NCI-H1105 (cell line): ENCODE results near the gene NR2E1.

Experiments used
- DNase-seq: peaks from one replicate; lab custom pipeline; 2025; lab: John Stamatoyannopoulos, UW

The NR2E1 gene

DNA sequence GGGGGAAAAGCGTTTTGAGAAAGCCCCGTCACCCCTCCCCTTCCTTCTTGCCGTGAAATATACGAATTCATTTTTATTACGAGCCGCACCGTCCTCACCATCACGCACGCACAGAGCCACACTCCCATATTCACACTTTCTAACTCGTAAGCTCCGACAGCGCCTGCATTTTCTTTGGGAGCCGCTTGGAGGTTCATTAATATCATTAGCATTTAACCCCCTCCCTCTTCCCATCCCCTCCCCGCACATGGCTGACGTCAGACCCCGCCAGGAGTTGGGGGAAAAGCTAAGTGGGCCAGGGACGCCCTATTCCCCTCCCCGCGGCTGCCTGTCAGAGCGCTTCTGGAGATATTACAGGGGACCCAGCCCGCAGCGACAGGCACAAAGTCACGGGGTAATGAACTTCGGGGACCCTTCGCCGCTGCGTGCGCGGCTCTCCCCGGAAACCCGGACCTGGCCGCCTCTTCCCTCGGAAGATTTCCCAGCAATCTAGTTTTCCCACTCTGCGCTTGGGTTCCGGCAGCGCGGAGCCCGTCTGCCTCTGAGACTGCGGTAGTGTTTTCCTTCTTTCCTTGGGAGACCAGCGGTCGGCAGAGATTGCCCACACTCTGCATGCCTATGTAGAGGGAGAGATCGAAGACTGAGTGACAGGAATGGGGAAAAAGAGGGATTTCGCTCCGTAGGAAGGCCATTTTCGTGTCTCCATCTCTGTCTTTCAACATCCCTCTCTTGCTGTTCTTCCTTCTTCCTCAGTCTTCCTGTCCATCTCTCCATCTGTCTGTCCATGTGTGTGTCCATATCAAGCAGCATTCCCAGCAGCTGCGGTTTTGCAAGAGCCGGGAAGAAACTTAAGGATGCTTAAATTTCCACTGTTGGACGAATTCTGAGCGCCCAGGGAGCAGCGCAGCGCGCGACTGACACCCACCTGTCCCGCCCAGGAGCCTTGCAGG is at the start of gene NR2E1:
NR2E1 (plus strand) TSS at position 309 of the 950 bp plus-strand sequence. CDS start 744 bp downstream, outside the sequence.
- peak; percentile 44 for DNase-seq

- no peak for DNase-seq
Observed at GRCh38 chr6:108116546-108117426, 49.0 kb upstream of the NR2E1 start.

- DNase-seq, result no peak
Observed at GRCh38 chr6:108117427-108118358, 48.1 kb upstream of the NR2E1 start.

DNA sequence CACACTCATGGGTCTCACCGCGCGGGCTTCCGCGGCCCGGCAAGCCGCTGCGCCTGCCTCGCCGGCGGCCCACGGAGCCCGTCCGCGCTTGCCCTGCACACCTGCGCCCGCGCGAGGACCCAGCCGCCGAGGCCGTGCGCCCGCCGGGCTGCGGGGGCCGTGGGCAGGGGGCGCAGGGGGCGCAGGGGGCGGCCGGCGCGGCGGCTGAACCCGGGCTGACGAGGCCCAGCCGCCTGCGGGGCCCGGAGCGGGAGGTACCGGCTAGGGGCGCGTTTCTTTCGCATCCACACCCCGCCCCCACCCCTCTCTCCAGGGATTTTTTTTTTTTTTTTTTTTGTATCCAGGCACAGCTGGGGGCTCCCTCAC is 47.5 kb upstream of the NR2E1 start:
- no peak for DNase-seq

- no peak for DNase-seq
Observed at GRCh38 chr6:108118810-108119768, 46.7 kb upstream of the NR2E1 start.

- DNase-seq, result no peak
Observed at GRCh38 chr6:108119769-108120141, 46.1 kb upstream of the NR2E1 start.

GRCh38 chr6:108120311-108120710 is 45.5 kb upstream of the NR2E1 start:
- no peak for DNase-seq

DNA sequence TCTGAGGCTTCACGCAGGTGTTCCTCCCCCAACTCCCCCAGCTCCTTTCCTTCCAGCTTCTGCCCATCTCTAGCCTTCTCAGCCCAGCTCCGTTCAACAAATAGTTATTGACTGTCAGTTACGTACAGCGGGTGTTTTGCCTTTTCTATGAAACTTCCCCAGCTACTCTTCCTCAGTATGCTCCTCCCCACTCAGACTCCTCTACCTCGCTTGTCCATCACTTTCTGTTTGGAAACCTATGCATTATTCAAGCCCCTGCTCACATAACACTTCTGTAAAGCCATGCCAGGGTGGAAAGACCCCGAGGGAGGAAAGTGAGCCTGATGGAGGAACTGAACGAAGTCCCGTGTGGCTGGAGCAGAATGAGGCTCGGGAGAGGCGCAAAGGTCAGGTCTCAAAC is 44.2 kb upstream of the NR2E1 start:
- no peak for DNase-seq

- DNase-seq, result no peak
Observed at GRCh38 chr6:108123481-108123929, 42.3 kb upstream of the NR2E1 start.

DNA sequence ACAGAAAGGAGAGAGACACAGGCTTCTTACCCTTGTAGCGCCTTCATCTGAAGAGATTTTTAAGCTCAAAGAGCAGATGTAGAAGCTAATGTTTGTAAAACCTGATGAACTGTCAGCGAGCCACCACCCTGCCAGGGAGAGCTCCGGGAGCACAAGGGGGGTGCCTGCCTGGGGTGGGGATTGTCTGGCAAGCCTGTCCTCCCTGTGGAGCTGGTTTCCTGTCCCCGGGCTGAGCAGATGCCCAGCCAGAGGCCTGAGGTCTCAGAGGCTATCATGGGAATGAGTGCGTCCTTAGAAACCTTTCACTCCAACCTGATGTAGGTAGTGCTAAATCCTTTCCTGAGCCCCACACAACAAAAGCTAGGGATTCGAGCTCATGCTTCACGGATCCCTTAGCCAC is 41.9 kb upstream of the NR2E1 start:
- DNase-seq, result no peak

GRCh38 chr6:108127056-108127455 is 38.8 kb upstream of the NR2E1 start:
- DNase-seq, result no peak

DNA sequence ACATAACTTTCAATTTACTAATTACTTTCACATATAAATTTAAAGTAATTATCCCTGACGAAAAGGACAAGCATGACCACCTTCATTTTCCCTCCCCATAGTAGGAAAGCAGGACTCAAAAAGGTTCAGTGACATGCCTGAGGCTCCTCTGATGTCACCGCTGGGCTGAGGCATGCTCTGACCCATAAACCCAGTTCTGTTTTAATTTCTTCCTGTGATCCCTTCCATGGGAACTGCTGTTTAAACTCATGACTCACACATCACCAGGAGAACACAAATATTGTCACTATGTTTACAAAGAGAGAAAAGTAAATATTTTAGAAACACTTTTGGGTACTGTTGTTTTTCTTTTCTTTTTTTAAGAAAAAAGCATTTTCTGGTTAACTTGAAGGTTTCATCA is 38.0 kb upstream of the NR2E1 start:
- no peak for DNase-seq

- no peak for DNase-seq
Observed at GRCh38 chr6:108130262-108130661, 35.6 kb upstream of the NR2E1 start.

GRCh38 chr6:108132863-108133262 is 33.0 kb upstream of the NR2E1 start:
- DNase-seq, result no peak

- DNase-seq, result peak; percentile 75
Observed at GRCh38 chr6:108133594-108134179, 32.1 kb upstream of the NR2E1 start.

DNA sequence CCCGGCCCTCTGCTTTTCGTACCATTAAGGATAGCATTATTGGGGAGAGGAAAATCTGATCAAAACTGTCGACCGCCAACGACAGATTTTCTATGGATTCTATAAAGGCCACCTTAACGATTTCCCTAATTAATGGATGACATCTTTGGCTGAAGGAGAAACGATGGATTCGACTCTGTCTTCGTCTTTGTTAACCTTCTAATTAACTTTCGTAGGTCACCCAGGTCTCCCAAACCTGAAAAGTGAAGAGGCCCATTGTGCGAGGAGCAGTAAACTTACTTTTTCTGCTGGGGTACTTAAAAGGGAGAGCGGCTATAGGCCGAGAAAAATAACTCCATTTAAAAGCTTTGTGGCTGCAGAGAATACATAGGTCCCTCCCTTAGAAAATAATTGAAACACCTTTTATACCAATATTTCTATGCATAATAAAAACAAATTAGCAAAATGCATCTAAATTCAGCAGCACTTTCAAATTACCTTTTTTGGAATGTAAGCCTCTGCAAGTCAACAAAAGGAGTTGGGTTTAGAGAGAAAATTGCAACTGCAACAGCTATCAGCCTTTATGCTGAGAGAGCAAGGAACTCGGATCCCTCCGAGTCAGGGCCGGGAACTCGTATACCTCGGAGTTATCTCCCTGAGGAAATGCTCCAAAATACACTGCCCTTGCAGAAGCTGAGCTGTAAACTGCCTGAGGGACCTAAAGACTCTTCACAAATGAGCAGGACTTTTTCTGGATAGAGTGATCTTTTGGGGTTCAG is 31.4 kb upstream of the NR2E1 start:
- no peak for DNase-seq

- no peak for DNase-seq
Observed at GRCh38 chr6:108142240-108142639, 23.6 kb upstream of the NR2E1 start.

DNA sequence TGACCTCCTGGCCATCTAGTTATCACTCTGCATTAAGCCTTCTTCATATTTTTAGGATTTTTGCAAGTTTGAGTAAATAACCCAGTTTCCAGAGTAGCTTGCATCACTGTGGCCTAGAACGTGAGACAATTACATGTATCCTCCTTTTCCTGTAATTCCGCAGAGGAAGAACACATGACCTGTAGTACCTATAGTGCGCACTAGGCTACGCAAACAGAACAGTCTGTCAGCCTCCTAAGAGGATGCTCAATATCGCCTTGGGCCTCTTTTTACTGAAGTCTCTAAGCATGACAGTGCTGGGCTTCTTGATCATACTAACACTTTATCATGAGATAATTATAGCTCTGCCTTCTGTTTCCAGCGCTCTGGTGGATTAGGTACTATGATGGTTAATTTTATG is 20.2 kb upstream of the NR2E1 start:
- DNase-seq, result no peak

DNA sequence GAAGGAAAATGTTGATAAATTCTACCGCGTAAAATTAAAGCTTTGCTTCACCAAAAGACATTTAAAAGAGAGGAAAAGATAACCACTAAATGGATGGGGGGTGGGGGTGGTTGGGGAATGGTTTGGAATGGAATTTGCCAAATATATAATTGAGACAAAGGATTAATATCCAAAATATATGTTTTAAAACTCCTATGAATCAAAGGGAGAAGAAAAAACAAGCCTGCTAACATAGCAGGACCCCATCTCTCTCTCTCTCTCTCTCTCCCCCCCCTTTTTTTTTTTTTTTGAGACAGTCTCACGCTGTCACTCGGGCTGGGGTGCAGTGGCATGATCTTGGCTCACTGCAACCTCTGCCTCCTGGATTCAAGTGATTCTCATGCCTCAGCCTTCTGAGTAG is 13.4 kb upstream of the NR2E1 start:
- no peak for DNase-seq
